HEK293 (cell line): ENCODE results near the gene SLC9A5.

Experiments used
- CTCF ChIA-PET: fragments of 350-600 bp; formaldehyde crosslinking; extraction: SDS; loops from one replicate; lab custom pipeline; 2021; ENCODE audit warnings: antibody characterized with exemption; lab: Yijun Ruan, JAX
- POLR2A ChIA-PET: fragments of 300-600 bp; formaldehyde crosslinking; extraction: SDS; loops from one replicate; lab custom pipeline; 2020; ENCODE audit warnings: antibody characterized with exemption, inconsistent platforms; lab: Yijun Ruan, JAX
- H3K27ac ChIP-seq: fragments of 200-500 bp; sonication (Bioruptor generic); 2 replicates; pipeline ENCODE4 v1.5.1; 2014; ENCODE audit warnings: low read depth, low read length, control low read depth, inconsistent platforms; ENCODE audit errors: extremely low read depth
- H3K36me3 ChIP-seq, 2 experiments: fragments of 200-500 bp in 1 of 2; sonication (Bioruptor generic) in 1 of 2; 1 replicate in 1 of 2; 2 replicates in 1 of 2; pipeline ENCODE4 v1.5.1; 2014 to 2017; ENCODE audit warnings: inconsistent platforms in 2 of 2, low read length in 2 of 2; ENCODE audit not compliant: control insufficient read depth in 2 of 2, insufficient read depth in 1 of 2
- H3K4me1 ChIP-seq: fragments of 200-500 bp; sonication (Bioruptor generic); 2 replicates; pipeline ENCODE4 v1.5.1; 2014; ENCODE audit warnings: mild to moderate bottlenecking, low read length, inconsistent platforms; ENCODE audit not compliant: control insufficient read depth, insufficient read depth
- H3K4me3 ChIP-seq: 2 replicates; pipeline ENCODE4 v1.5.1; 2011; ENCODE audit warnings: low read depth, mild to moderate bottlenecking, control low read depth, low read length, moderate library complexity
- H3K9me3 ChIP-seq: fragments of 200-500 bp; sonication (Bioruptor generic); 2 replicates; pipeline ENCODE4 v1.5.1; 2014; ENCODE audit warnings: low read depth, low read length, inconsistent platforms; ENCODE audit not compliant: control insufficient read depth, insufficient read depth
- FEZF1 ChIP-seq: fragments of 450-650 bp; formaldehyde crosslinking; IDR thresholded peaks from 2 replicates; pipeline ENCODE4 v1.5.1; 2016; ENCODE audit warnings: missing biosample characterization, missing genetic modification characterization
- SP7 ChIP-seq: fragments of 450-650 bp; formaldehyde crosslinking; IDR thresholded peaks from 2 replicates; pipeline ENCODE4 v1.5.1; 2016; ENCODE audit warnings: missing biosample characterization, missing genetic modification characterization
- ZBTB48 ChIP-seq: fragments of 450-650 bp; formaldehyde crosslinking; IDR thresholded peaks from 2 replicates; pipeline ENCODE4 v1.5.1; 2016; ENCODE audit warnings: missing biosample characterization, missing genetic modification characterization
- ZFP41 ChIP-seq: fragments of 450-650 bp; formaldehyde crosslinking; IDR thresholded peaks from 2 replicates; pipeline ENCODE4 v1.5.1; 2016; ENCODE audit warnings: missing biosample characterization, missing genetic modification characterization, borderline replicate concordance
- ZIC2 ChIP-seq: fragments of 450-650 bp; formaldehyde crosslinking; IDR thresholded peaks from 2 replicates; pipeline ENCODE4 v1.5.1; 2016; ENCODE audit warnings: missing biosample characterization, missing genetic modification characterization
- ZNF138 ChIP-seq: fragments of 450-650 bp; formaldehyde crosslinking; IDR thresholded peaks from 2 replicates; pipeline ENCODE4 v1.5.1; 2016; ENCODE audit warnings: missing biosample characterization, missing genetic modification characterization, borderline replicate concordance
- ZNF146 ChIP-seq: fragments of 450-650 bp; formaldehyde crosslinking; IDR thresholded peaks from 2 replicates; pipeline ENCODE4 v1.5.1; 2016; ENCODE audit warnings: missing biosample characterization, missing genetic modification characterization
- ZNF16 ChIP-seq: fragments of 450-650 bp; formaldehyde crosslinking; IDR thresholded peaks from 2 replicates; pipeline ENCODE4 v1.5.1; 2016; ENCODE audit warnings: low read depth, missing biosample characterization, missing genetic modification characterization
- ZNF184 ChIP-seq: fragments of 450-650 bp; IDR thresholded peaks from 2 replicates; pipeline ENCODE4 v1.5.1; 2018; ENCODE audit warnings: missing biosample characterization, mild to moderate bottlenecking, missing genetic modification characterization
- ZNF214 ChIP-seq: fragments of 450-650 bp; formaldehyde crosslinking; IDR thresholded peaks from 2 replicates; pipeline ENCODE4 v1.5.1; 2017; ENCODE audit warnings: missing biosample characterization, mild to moderate bottlenecking, missing genetic modification characterization, borderline replicate concordance
- ZNF280D ChIP-seq: fragments of 450-650 bp; formaldehyde crosslinking; IDR thresholded peaks from 2 replicates; pipeline ENCODE4 v1.5.1; 2016; ENCODE audit warnings: missing biosample characterization, missing genetic modification characterization
- ZNF426 ChIP-seq: fragments of 450-650 bp; formaldehyde crosslinking; IDR thresholded peaks from 2 replicates; pipeline ENCODE4 v1.5.1; 2017; ENCODE audit warnings: missing biosample characterization, missing genetic modification characterization, mild to moderate bottlenecking, inconsistent platforms, moderate library complexity
- ZNF571 ChIP-seq: fragments of 450-650 bp; formaldehyde crosslinking; IDR thresholded peaks from 2 replicates; pipeline ENCODE4 v1.5.0; 2017; ENCODE audit warnings: missing biosample characterization, missing genetic modification characterization
- ZNF580 ChIP-seq: fragments of 450-650 bp; formaldehyde crosslinking; IDR thresholded peaks from 2 replicates; pipeline ENCODE4 v1.5.1; 2016; ENCODE audit warnings: missing biosample characterization, missing genetic modification characterization
- ZNF610 ChIP-seq: fragments of 450-650 bp; formaldehyde crosslinking; IDR thresholded peaks from 2 replicates; pipeline ENCODE4 v1.5.1; 2016; ENCODE audit warnings: missing biosample characterization, missing genetic modification characterization, borderline replicate concordance
- ZNF639 ChIP-seq: fragments of 450-650 bp; formaldehyde crosslinking; IDR thresholded peaks from 2 replicates; pipeline ENCODE4 v1.5.1; 2016; ENCODE audit warnings: missing biosample characterization, missing genetic modification characterization
- ZNF677 ChIP-seq: fragments of 450-650 bp; IDR thresholded peaks from 2 replicates; pipeline ENCODE4 v1.5.0; 2018; ENCODE audit warnings: missing biosample characterization, mild to moderate bottlenecking, missing genetic modification characterization, moderate library complexity
- ZNF704 ChIP-seq: fragments of 450-650 bp; formaldehyde crosslinking; IDR thresholded peaks from 2 replicates; pipeline ENCODE4 v1.5.1; 2016; ENCODE audit warnings: missing biosample characterization, missing genetic modification characterization
- ZSCAN30 ChIP-seq: fragments of 450-650 bp; IDR thresholded peaks from 2 replicates; pipeline ENCODE4 v1.5.1; 2018; ENCODE audit warnings: missing biosample characterization, mild to moderate bottlenecking, missing genetic modification characterization, moderate library complexity
- ZSCAN5A ChIP-seq: fragments of 450-650 bp; formaldehyde crosslinking; IDR thresholded peaks from 2 replicates; pipeline ENCODE4 v1.5.1; 2016; ENCODE audit warnings: missing biosample characterization, missing genetic modification characterization
- ZXDB ChIP-seq: fragments of 450-650 bp; formaldehyde crosslinking; IDR thresholded peaks from 2 replicates; pipeline ENCODE4 v1.5.1; 2016; ENCODE audit warnings: missing biosample characterization, missing genetic modification characterization

SLC9A5 gene

GRCh38 chr16:67252609-67253497 lies 4.1 kb downstream of the SLC9A5 start (continued):
- TF ChIP-seq ZXDB (tag by site-specific recombination): no peak

- H3K9me3 ChIP-seq: no peaks in the 10 kb centered on the region
- no peaks in the 10 kb centered on the region for H3K4me1 ChIP-seq
- no peak for TF ChIP-seq ZNF580 (tag by site-specific recombination)
- TF ChIP-seq SP7 (tag by site-specific recombination): no peak
- TF ChIP-seq ZNF184: no peak
- no peak for TF ChIP-seq ZNF146 (tag by site-specific recombination)
- TF ChIP-seq ZIC2 (tag by site-specific recombination): no peak
- no peak for TF ChIP-seq ZNF677 (tag by site-specific recombination)
- no peak for TF ChIP-seq ZFP41 (tag by site-specific recombination)
- TF ChIP-seq ZNF426 (tag by site-specific recombination): no peak
- no peak for TF ChIP-seq ZNF639 (tag by site-specific recombination)
- no peak for TF ChIP-seq ZNF610 (tag by site-specific recombination)
- no peak for TF ChIP-seq ZNF571 (tag by site-specific recombination)
- TF ChIP-seq ZSCAN30 (tag by site-specific recombination): no peak
- no peak for TF ChIP-seq ZBTB48 (tag by site-specific recombination)
- TF ChIP-seq FEZF1 (tag by site-specific recombination): no peak
- TF ChIP-seq ZNF138 (tag by site-specific recombination): no peak
- TF ChIP-seq ZNF16 (tag by site-specific recombination): no peak
- TF ChIP-seq ZNF704: no peak
- no peak for TF ChIP-seq ZSCAN5A (tag by site-specific recombination)
- no peak for TF ChIP-seq ZNF214
- no peak for TF ChIP-seq ZNF280D (tag by site-specific recombination)
- H3K36me3 ChIP-seq: peaks cover 0 to 19% of the 10 kb centered on the region in 2 experiments; a peak in 1 of 3 replicates
- H3K4me3 ChIP-seq: no peak overlapping the region
- H3K27ac ChIP-seq: no peak overlapping the region
- ChIA-PET POLR2A (interaction anchor here (0.5 kb wide), 1 partner anchor 233 kb away, joined by 7 read pairs; no protein-coding TSS in a partner anchor), CTCF (interaction anchor here (0.6 kb wide), 1 partner anchor 370 kb away, joined by 4 read pairs; no protein-coding TSS in a partner anchor)
Measured at GRCh38 chr16:67254801-67255552, 6.2 kb downstream of the SLC9A5 start.
